Gastrocnemius medialis (tissue), 4 donors: ENCODE results near the gene POLN.

ENCODE experiments used
- POLR2A ChIP-seq, 2 donors: fragments of 450-650 bp; IDR thresholded peaks; one replicate each; pipeline ENCODE4 v1.6.1; 2017; ENCODE audit warnings: antibody characterized with exemption in 2 of 2, mild to moderate bottlenecking in 2 of 2, moderate library complexity in 2 of 2
- TF ChIP-seq, protein P1 (sequence below), 5 experiments: fragments of 450-650 bp in 3 of 5; fragments of 200-600 bp in 2 of 5; sonication (generic) in 2 of 5; IDR thresholded peaks in 4 of 5; conservative IDR thresholded peaks in 1 of 5; 1 replicate in 4 of 5; 2 replicates in 1 of 5; pipeline ENCODE4 v1.5.1; 2016 to 2019; ENCODE audit warnings: antibody characterized with exemption in 5 of 5, mild to moderate bottlenecking in 3 of 5, moderate library complexity in 3 of 5

DNA sequence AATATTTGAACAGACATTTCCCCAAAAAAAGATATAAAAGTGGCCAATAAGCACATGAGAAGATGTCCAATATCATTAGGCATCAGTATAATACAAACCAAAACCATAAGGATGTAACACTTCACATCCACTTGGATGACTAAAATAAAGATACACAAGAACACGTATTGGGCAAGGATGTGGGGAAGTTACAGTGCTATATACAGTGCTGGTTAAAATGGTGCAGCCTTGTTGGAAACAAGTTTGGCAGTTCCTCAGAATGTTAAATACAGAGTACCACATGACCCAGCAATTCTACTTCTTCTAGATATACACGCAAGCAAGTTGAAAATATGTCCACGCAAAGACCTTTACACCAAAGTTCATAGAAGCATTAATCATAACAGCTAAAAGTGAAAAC is 58.9 kb downstream of the POLN start:
- TF ChIP-seq, protein P1, sequence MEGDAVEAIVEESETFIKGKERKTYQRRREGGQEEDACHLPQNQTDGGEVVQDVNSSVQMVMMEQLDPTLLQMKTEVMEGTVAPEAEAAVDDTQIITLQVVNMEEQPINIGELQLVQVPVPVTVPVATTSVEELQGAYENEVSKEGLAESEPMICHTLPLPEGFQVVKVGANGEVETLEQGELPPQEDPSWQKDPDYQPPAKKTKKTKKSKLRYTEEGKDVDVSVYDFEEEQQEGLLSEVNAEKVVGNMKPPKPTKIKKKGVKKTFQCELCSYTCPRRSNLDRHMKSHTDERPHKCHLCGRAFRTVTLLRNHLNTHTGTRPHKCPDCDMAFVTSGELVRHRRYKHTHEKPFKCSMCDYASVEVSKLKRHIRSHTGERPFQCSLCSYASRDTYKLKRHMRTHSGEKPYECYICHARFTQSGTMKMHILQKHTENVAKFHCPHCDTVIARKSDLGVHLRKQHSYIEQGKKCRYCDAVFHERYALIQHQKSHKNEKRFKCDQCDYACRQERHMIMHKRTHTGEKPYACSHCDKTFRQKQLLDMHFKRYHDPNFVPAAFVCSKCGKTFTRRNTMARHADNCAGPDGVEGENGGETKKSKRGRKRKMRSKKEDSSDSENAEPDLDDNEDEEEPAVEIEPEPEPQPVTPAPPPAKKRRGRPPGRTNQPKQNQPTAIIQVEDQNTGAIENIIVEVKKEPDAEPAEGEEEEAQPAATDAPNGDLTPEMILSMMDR (IDR thresholded peaks at IDR 0.05 in 4 of 5, conservative IDR thresholded peaks at IDR 0.05 in 1 of 5): no peak
- TF ChIP-seq POLR2A (IDR thresholded peaks at IDR 0.05): no peak
